Renal cortex interstitium (tissue), 11 donors: ENCODE results near the gene TLX2. TPM values are rescaled to one million over a fixed set of nuclear protein-coding genes. Genes with fewer than 3 reads are reported as not detected.
"Not testable (repeated sequence)": the region's sequence is repeated elsewhere in the genome, so short reads cannot be mapped to it uniquely, and the experiment has no call there.

Experiments used
- DNase-seq, 11 donors: peaks; one replicate each; pipeline ENCODE4 v3.0.0-alpha.2; 2013; ENCODE audit warnings: low read depth in 9 of 11, low spot score in 4 of 11; ENCODE audit errors: extremely low read depth in 1 of 11
- polyA plus RNA-seq, 3 donors: library from polyadenylated mRNA; unstranded; fragments of 120-200 nt; gene quantifications; one replicate each; pipeline ENCODE4 v1.2.1, GENCODE V29; 2013; ENCODE audit not compliant: insufficient read length in 3 of 3

Gene TLX2
- polyA plus RNA-seq, 3 donors: 0.10 to 0.23 TPM; not detected in 1

GRCh38 chr2:74548285-74548899, 34.1 kb downstream of the TLX2 start:
- peak in 2 of 11 donors; percentile 9 to 14 for DNase-seq

GRCh38 chr2:74548900-74549826, 34.9 kb downstream of the TLX2 start:
- peak in 3 of 11 donors; percentile 39 to 56 (median 54) for DNase-seq

GRCh38 chr2:74550231-74550630, 36.0 kb downstream of the TLX2 start:
- DNase-seq: no peak

GRCh38 chr2:74551530-74551929, 37.3 kb downstream of the TLX2 start:
- no peak for DNase-seq

- DNase-seq: no peak
Measured at GRCh38 chr2:74551942-74552913, 38.0 kb downstream of the TLX2 start.

- peak in 1 of 11 donors; percentile 23 for DNase-seq
Measured at GRCh38 chr2:74552914-74553811, 38.9 kb downstream of the TLX2 start.

- peak in 10 of 11 donors; percentile 76 to 93 (median 87) for DNase-seq
Measured at GRCh38 chr2:74553892-74554819, 39.9 kb downstream of the TLX2 start, which contains the start of the genes DOK1 and LOXL3. TSS of gene DOK1 (plus strand) at chr2:74554720. CDS start at chr2:74554755, 35 bp downstream. TSS of gene LOXL3 (minus strand) at chr2:74553942. CDS start at chr2:74552634, 1,308 bp downstream.

- peak in 3 of 11 donors; percentile 31 to 51 (median 36) for DNase-seq
Measured at GRCh38 chr2:74554820-74555531, 40.7 kb downstream of the TLX2 start.

- DNase-seq: no peak
Measured at GRCh38 chr2:74555610-74556103, 41.4 kb downstream of the TLX2 start.

GRCh38 chr2:74556159-74556558, 41.9 kb downstream of the TLX2 start:
- DNase-seq: no peak

- DNase-seq: no peak
Measured at GRCh38 chr2:74556831-74557370, 42.7 kb downstream of the TLX2 start.

- no peak for DNase-seq
Measured at GRCh38 chr2:74558284-74559230, 44.3 kb downstream of the TLX2 start.

GRCh38 chr2:74559912-74560311, 45.7 kb downstream of the TLX2 start:
- DNase-seq: no peak

GRCh38 chr2:74560591-74560990, 46.3 kb downstream of the TLX2 start:
- DNase-seq: no peak

GRCh38 chr2:74561022-74561421, 46.8 kb downstream of the TLX2 start:
- DNase-seq: not testable (repeated sequence)
